SK-N-SH treated with all-trans-retinoic acid at 6 μM for 48 hours (cell line): ENCODE results near the gene SURF1.

Experiments used
- ATAC-seq: fragments of 200-7000 bp; cut with Tn5 transposase; 3 replicates; pipeline ENCODE4 v1.9.1; 2020; ENCODE audit warnings: mild to moderate bottlenecking, moderate library complexity
- ARNTL ChIP-seq: fragments of 450-650 bp; formaldehyde crosslinking; IDR thresholded peaks from 2 replicates; pipeline ENCODE4 v1.5.0; 2020; ENCODE audit warnings: low read depth, mild to moderate bottlenecking, moderate library complexity, borderline replicate concordance
- CSDC2 ChIP-seq: fragments of 250-450 bp; sonication (Bioruptor Pico); IDR thresholded peaks from 2 replicates; pipeline ENCODE4 v1.5.0; 2020; ENCODE audit warnings: mild to moderate bottlenecking, moderate library complexity
- RARB ChIP-seq: fragments of 250-450 bp; sonication (Bioruptor Pico); IDR thresholded peaks from 2 replicates; pipeline ENCODE4 v1.8.0; 2021; ENCODE audit warnings: mild to moderate bottlenecking, moderate library complexity
- SNAI2 ChIP-seq: fragments of 250-450 bp; sonication (Bioruptor Pico); IDR thresholded peaks from 2 replicates; pipeline ENCODE4 v1.5.0; 2020; ENCODE audit warnings: mild to moderate bottlenecking, moderate library complexity
- TOX ChIP-seq: fragments of 250-450 bp; sonication (Bioruptor Pico); IDR thresholded peaks from 2 replicates; pipeline ENCODE4 v1.8.0; 2021; ENCODE audit warnings: mild to moderate bottlenecking, moderate library complexity, borderline replicate concordance
- ZC3H10 ChIP-seq: fragments of 250-450 bp; sonication (Bioruptor Pico); IDR thresholded peaks from 2 replicates; pipeline ENCODE4 v1.5.1; 2021; ENCODE audit warnings: mild to moderate bottlenecking, moderate library complexity
- ZFP3 ChIP-seq: fragments of 250-450 bp; sonication (Bioruptor Pico); IDR thresholded peaks from 2 replicates; pipeline ENCODE4 v1.5.0; 2020; ENCODE audit warnings: mild to moderate bottlenecking, moderate library complexity
- ZNF70 ChIP-seq: fragments of 450-650 bp; formaldehyde crosslinking; IDR thresholded peaks from 2 replicates; pipeline ENCODE4 v1.5.0; 2020; ENCODE audit warnings: mild to moderate bottlenecking, moderate library complexity
- ZNF8 ChIP-seq: fragments of 450-650 bp; formaldehyde crosslinking; IDR thresholded peaks from 2 replicates; pipeline ENCODE4 v1.5.0; 2020; ENCODE audit warnings: mild to moderate bottlenecking, moderate library complexity
- TF ChIP-seq, protein P1 (sequence below): fragments of 250-450 bp; sonication (Bioruptor Pico); IDR thresholded peaks from 2 replicates; pipeline ENCODE4 v1.8.0; 2020; ENCODE audit warnings: mild to moderate bottlenecking, moderate library complexity, borderline replicate concordance
- TF ChIP-seq, protein P2 (sequence below): fragments of 250-450 bp; sonication (Bioruptor Pico); IDR thresholded peaks from 2 replicates; pipeline ENCODE4 v1.5.1; 2021; ENCODE audit warnings: mild to moderate bottlenecking, moderate library complexity
- TF ChIP-seq, protein P3 (sequence below): fragments of 250-450 bp; sonication (Bioruptor Pico); IDR thresholded peaks from 2 replicates; pipeline ENCODE4 v1.8.0; 2021; ENCODE audit warnings: low read depth, mild to moderate bottlenecking, moderate library complexity, borderline replicate concordance
- TF ChIP-seq, protein P4 (sequence below): fragments of 250-450 bp; sonication (Bioruptor Pico); IDR thresholded peaks from 2 replicates; pipeline ENCODE4 v1.5.1; 2020; ENCODE audit warnings: low read depth, mild to moderate bottlenecking, moderate library complexity

Gene SURF1

DNA sequence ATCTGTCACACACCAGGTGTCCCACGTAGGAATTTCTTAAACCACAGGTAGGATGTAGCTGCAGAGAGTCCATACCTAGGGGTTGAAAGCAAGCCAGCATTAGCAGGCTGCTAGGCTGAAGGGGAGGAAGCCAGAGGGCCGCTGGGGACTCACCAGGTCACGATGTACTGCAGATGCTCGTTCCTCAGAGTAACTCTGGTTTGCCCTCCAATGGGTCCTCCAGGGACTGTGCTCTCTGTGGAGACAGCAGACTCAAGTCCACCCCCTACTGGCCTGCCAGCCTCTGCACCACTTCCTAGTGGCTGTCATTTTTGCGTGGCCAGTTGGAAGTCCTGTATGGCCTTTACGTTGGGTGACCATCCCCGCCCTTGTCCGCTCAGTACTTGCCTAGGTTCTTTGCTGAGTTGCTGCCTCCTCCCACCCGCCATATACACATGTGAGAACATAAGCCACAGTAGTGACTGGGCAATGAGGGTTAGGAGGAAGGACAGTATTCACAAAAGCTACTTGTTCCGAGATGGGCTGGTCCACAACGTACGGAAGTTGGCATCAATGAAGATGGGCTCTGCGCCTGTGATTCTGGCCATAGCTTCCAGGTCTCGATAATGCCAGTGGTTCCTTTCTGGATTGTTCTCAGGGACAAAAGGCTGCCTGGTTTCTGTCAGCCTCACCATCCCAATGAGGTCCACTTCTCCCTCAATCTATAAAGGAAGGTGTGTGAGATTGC is 4.2 kb downstream of the SURF1 start:
- TF ChIP-seq, protein P1, sequence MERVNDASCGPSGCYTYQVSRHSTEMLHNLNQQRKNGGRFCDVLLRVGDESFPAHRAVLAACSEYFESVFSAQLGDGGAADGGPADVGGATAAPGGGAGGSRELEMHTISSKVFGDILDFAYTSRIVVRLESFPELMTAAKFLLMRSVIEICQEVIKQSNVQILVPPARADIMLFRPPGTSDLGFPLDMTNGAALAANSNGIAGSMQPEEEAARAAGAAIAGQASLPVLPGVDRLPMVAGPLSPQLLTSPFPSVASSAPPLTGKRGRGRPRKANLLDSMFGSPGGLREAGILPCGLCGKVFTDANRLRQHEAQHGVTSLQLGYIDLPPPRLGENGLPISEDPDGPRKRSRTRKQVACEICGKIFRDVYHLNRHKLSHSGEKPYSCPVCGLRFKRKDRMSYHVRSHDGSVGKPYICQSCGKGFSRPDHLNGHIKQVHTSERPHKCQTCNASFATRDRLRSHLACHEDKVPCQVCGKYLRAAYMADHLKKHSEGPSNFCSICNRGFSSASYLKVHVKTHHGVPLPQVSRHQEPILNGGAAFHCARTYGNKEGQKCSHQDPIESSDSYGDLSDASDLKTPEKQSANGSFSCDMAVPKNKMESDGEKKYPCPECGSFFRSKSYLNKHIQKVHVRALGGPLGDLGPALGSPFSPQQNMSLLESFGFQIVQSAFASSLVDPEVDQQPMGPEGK, result no peak
- 0 out of 2 replicates have a peak, but pooled peaks have one; percentile 29 for TF ChIP-seq ZFP3
- ATAC-seq, result peak; percentile 31

DNA sequence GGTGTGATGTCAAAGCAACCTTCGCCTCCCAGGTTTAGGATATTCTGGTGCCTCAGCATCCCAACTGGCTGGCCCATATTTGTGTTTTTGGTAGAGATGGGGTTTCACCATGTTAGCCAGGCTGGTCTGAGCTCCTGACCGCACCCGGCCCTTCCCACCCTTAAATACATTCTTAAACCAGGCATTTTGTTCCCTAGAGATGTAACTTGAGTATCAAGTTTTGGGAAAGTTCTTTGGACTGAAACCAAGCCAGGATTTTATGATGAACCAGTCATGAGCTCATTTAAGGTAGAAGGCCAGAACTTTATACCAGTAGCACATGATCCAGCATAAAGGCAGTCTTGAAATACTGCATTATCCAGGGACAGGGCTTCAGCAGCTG is 4.8 kb downstream of the SURF1 start:
- TF ChIP-seq ZC3H10 (CRISPR knock-in tag) (no peak), ZNF8 (no peak), ARNTL (CRISPR knock-in tag) (no peak), SNAI2 (no peak), RARB (no peak), TOX (CRISPR knock-in tag) (no peak), CSDC2 (CRISPR knock-in tag) (no peak), ZNF70 (no peak)
- TF ChIP-seq, protein P2, sequence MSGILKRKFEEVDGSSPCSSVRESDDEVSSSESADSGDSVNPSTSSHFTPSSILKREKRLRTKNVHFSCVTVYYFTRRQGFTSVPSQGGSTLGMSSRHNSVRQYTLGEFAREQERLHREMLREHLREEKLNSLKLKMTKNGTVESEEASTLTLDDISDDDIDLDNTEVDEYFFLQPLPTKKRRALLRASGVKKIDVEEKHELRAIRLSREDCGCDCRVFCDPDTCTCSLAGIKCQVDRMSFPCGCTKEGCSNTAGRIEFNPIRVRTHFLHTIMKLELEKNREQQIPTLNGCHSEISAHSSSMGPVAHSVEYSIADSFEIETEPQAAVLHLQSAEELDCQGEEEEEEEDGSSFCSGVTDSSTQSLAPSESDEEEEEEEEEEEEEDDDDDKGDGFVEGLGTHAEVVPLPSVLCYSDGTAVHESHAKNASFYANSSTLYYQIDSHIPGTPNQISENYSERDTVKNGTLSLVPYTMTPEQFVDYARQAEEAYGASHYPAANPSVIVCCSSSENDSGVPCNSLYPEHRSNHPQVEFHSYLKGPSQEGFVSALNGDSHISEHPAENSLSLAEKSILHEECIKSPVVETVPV (CRISPR knock-in tag), result no peak
- TF ChIP-seq, protein P3, sequence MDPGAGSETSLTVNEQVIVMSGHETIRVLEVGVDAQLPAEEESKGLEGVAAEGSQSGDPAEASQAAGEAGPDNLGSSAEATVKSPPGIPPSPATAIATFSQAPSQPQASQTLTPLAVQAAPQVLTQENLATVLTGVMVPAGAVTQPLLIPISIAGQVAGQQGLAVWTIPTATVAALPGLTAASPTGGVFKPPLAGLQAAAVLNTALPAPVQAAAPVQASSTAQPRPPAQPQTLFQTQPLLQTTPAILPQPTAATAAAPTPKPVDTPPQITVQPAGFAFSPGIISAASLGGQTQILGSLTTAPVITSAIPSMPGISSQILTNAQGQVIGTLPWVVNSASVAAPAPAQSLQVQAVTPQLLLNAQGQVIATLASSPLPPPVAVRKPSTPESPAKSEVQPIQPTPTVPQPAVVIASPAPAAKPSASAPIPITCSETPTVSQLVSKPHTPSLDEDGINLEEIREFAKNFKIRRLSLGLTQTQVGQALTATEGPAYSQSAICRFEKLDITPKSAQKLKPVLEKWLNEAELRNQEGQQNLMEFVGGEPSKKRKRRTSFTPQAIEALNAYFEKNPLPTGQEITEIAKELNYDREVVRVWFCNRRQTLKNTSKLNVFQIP (CRISPR knock-in tag), result no peak
- no peak for ATAC-seq

DNA sequence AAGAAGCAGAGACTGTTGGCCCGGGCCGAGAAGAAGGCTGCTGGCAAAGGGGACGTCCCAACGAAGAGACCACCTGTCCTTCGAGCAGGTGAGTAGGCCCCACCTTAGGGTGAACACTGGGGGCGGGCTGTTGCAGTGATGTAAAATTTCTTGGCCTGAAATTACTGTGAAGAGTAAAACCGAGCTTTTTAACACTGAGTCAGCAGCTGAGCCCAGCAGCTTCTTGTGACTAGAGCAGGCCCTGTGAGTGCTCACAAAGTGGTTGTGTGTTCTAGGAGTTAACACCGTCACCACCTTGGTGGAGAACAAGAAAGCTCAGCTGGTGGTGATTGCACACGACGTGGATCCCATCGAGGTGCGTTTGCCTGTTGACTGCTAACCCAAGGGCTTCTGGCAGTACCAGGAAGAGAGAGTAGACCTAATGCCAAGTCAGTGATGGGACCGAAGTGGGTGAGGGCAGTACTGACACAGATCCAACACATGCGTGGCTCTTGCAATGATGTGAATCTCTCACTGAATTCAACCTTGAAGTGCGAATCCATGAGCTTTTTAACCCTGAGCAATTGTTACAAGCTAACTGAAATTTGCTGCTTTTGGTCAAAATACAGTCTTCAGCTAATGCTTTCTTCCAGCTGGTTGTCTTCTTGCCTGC is 6.2 kb downstream of the SURF1 start:
- ATAC-seq, result no peak
- no peak for TF ChIP-seq ZNF8
- no peak for TF ChIP-seq RARB
- TF ChIP-seq, protein P4, sequence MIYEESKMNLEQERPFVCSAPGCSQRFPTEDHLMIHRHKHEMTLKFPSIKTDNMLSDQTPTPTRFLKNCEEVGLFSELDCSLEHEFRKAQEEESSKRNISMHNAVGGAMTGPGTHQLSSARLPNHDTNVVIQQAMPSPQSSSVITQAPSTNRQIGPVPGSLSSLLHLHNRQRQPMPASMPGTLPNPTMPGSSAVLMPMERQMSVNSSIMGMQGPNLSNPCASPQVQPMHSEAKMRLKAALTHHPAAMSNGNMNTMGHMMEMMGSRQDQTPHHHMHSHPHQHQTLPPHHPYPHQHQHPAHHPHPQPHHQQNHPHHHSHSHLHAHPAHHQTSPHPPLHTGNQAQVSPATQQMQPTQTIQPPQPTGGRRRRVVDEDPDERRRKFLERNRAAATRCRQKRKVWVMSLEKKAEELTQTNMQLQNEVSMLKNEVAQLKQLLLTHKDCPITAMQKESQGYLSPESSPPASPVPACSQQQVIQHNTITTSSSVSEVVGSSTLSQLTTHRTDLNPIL (CRISPR knock-in tag), result no peak
- no peak for TF ChIP-seq ARNTL (CRISPR knock-in tag)
- no peak for TF ChIP-seq SNAI2
- TF ChIP-seq, protein P1, result no peak
- TF ChIP-seq TOX (CRISPR knock-in tag), result no peak
- no peak for TF ChIP-seq ZNF70
- TF ChIP-seq, protein P3 (CRISPR knock-in tag), result no peak
- TF ChIP-seq ZFP3, result no peak
- TF ChIP-seq, all 23 proteins: peak for 0

DNA sequence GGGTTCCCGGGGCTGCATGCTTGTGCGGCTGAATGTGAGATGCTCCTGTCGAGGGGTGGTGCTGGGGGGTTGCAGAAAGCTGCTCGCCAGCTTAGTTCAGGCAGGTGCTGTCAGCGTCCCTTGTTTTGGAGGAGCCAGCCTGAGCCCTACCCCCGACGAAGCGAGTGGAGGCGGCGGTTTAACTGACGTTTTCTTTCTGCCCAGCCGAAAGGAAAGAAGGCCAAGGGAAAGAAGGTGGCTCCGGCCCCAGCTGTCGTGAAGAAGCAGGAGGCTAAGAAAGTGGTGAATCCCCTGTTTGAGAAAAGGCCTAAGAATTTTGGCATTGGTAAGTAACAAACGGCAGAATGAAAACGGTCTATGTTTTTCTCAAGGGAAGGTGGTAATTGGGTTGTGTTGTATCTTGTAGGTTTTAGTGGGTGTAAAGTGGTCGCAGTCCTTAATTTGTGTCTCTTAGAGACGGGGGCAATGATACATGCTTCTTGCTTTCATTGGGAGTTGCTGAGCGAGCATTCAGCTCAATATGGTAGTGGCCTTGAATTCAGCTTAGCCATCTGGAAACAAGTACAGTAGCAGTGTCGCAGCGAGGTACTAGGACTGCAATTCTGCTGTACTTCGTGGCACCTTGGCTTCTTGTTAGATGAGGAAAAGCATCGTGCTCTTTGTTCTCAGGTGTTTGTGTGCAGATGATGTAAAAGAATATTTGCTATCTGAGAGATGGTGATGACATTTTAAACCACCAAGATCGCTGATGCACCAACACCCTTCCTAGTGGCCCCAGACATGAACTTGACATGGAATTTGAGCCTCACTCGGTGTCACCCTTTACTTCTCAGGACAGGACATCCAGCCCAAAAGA is 7.3 kb downstream of the SURF1 start:
- no peak for ATAC-seq
- TF ChIP-seq, protein P4 (CRISPR knock-in tag), result no peak
